Caco-2 (cell line): Measurements from ENCODE around the gene NNT. TPM values are rescaled to one million over a fixed set of nuclear protein-coding genes. Genes with fewer than 3 reads are reported as not detected.

Experiments
- BruUV-seq: library from RNA; stranded (reverse); fragments of 400-500 nt; replicated peaks from 2 replicates; lab custom pipeline; 2021; lab: Mats Ljungman, UMichigan
- CTCF ChIA-PET: fragments of 300-600 bp; sonication (Branson Sonifier 250); formaldehyde crosslinking; loops from one replicate; lab custom pipeline; 2022; ENCODE audit warnings: antibody characterized with exemption; lab: Charles Lee
- POLR2A ChIA-PET: fragments of 300-600 bp; sonication (Branson Sonifier 250); formaldehyde crosslinking; loops from one replicate; lab custom pipeline; 2022; ENCODE audit warnings: antibody characterized with exemption; lab: Charles Lee
- DNase-seq, 2 experiments: peaks; one replicate each; pipeline versions ENCODE4 v3.0.0 to v3.0.0-alpha.2; 2020 to 2022
- H3K27me3 ChIP-seq: replicated peaks from 2 replicates; pipeline ENCODE4 v1.6.0; 2011; ENCODE audit warnings: low read length; ENCODE audit not compliant: control insufficient read depth, insufficient read depth
- H3K36me3 ChIP-seq: 2 replicates; pipeline ENCODE4 v1.5.1; 2011; ENCODE audit warnings: low read length; ENCODE audit not compliant: control insufficient read depth, insufficient read depth
- H3K4me1 ChIP-seq: fragments of 250-450 bp; sonication (Bioruptor Pico); 2 replicates; pipeline ENCODE4 v1.5.1; 2020; ENCODE audit warnings: mild to moderate bottlenecking
- H3K4me3 ChIP-seq: 2 replicates; pipeline ENCODE4 v1.5.1; 2011; ENCODE audit warnings: low read depth, mild to moderate bottlenecking, control low read depth, low read length
- H3K9me3 ChIP-seq: fragments of 250-450 bp; sonication (Bioruptor Pico); 2 replicates; pipeline ENCODE4 v1.5.1; 2020; ENCODE audit warnings: mild to moderate bottlenecking, moderate library complexity
- H3K27ac Mint-ChIP-seq: one replicate; pipeline ENCODE4 v1.8.0; 2022; ENCODE audit warnings: mixed read lengths; ENCODE audit not compliant: unreplicated experiment
- H3K27me3 Mint-ChIP-seq: one replicate; pipeline ENCODE4 v1.8.0; 2022; ENCODE audit warnings: mixed read lengths; ENCODE audit not compliant: insufficient read depth, unreplicated experiment
- H3K36me3 Mint-ChIP-seq: one replicate; pipeline ENCODE4 v1.8.0; 2022; ENCODE audit warnings: mild to moderate bottlenecking, mixed read lengths; ENCODE audit not compliant: insufficient read depth, unreplicated experiment
- H3K4me1 Mint-ChIP-seq: one replicate; pipeline ENCODE4 v1.8.0; 2022; ENCODE audit warnings: low read depth, mixed read lengths; ENCODE audit not compliant: unreplicated experiment
- H3K4me3 Mint-ChIP-seq: one replicate; pipeline ENCODE4 v1.8.0; 2022; ENCODE audit warnings: mild to moderate bottlenecking, moderate library complexity, mixed read lengths; ENCODE audit not compliant: unreplicated experiment
- H3K9me3 Mint-ChIP-seq: one replicate; pipeline ENCODE4 v1.8.0; 2022; ENCODE audit warnings: mixed read lengths; ENCODE audit not compliant: unreplicated experiment
- CTCF ChIP-seq, 2 experiments: fragments of 200-600 bp in 1 of 2; IDR thresholded peaks; 1 replicate in 1 of 2; 2 replicates in 1 of 2; pipeline versions ENCODE4 v1.5.1 to v1.8.0; 2011 to 2022; ENCODE audit warnings: antibody characterized with exemption in 1 of 2, control low read depth in 1 of 2, inconsistent platforms in 1 of 2, low read depth in 1 of 2, low read length in 1 of 2, mild to moderate bottlenecking in 1 of 2, moderate library complexity in 1 of 2; ENCODE audit not compliant: insufficient read depth in 1 of 2, severe bottlenecking in 1 of 2, unreplicated experiment in 1 of 2
- intact Hi-C: fragments of 100-400 bp; cut with micrococcal nuclease; formaldehyde crosslinking; loops from one replicate; pipeline ENCODE4 v1.10.0; 2022; ENCODE audit not compliant: unreplicated experiment
- total RNA-seq: library from RNA; stranded (reverse); gene quantifications from 2 replicates; pipeline ENCODE4 v1.2.3, GENCODE V29; 2022

NNT gene
- total RNA-seq, 1 experiment from 2014 or later = 44.8 TPM

GRCh38 chr5:43643327-43643726 is 40.3 kb downstream of the NNT start:
- Histone ChIP-seq H3K27me3 (no peaks in the 10 kb centered on the region), H3K9me3 (no peaks in the 10 kb centered on the region), H3K4me3 (no peak overlapping the region), H3K4me1 (no peaks in the 10 kb centered on the region), H3K36me3 (no peaks in the 10 kb centered on the region)
- Mint-ChIP-seq H3K4me3 (no peak overlapping the region), H3K27ac (no peak overlapping the region), H3K9me3 (no peaks in the 10 kb centered on the region), H3K4me1 (no peaks in the 10 kb centered on the region), H3K27me3 (no peaks in the 10 kb centered on the region), H3K36me3 (no peaks in the 10 kb centered on the region)
- BruUV-seq = no TSS peak
- CTCF ChIA-PET = no interaction called here
- no peak for TF ChIP-seq CTCF (IDR thresholded peaks at IDR 0.05; ENCODE audit: insufficient read depth in 1 of 2, low read depth in 1 of 2, low read length in 1 of 2, severe bottlenecking in 1 of 2, unreplicated experiment in 1 of 2)
- DNase-seq = no peak
- intact Hi-C loops = no loop called here
- POLR2A ChIA-PET = no interaction called here

- POLR2A ChIA-PET = no interaction called here
- no peaks in the 10 kb centered on the region for H3K36me3 ChIP-seq
- no peaks in the 10 kb centered on the region for H3K27me3 Mint-ChIP-seq
- H3K9me3 ChIP-seq = no peaks in the 10 kb centered on the region
- no peak overlapping the region for H3K4me3 ChIP-seq
- no peaks in the 10 kb centered on the region for H3K27me3 ChIP-seq
- intact Hi-C loops = no loop called here
- no peak overlapping the region for H3K4me3 Mint-ChIP-seq
- no peaks in the 10 kb centered on the region for H3K4me1 Mint-ChIP-seq
- CTCF ChIA-PET = no interaction called here
- no peaks in the 10 kb centered on the region for H3K9me3 Mint-ChIP-seq
- no peak for DNase-seq
- H3K4me1 ChIP-seq = no peaks in the 10 kb centered on the region
- BruUV-seq = no TSS peak
- no peaks in the 10 kb centered on the region for H3K36me3 Mint-ChIP-seq
- no peak for TF ChIP-seq CTCF (IDR thresholded peaks at IDR 0.05; ENCODE audit: insufficient read depth in 1 of 2, low read depth in 1 of 2, low read length in 1 of 2, severe bottlenecking in 1 of 2, unreplicated experiment in 1 of 2)
- H3K27ac Mint-ChIP-seq = no peak overlapping the region
Measured at GRCh38 chr5:43643750-43644149, 40.8 kb downstream of the NNT start.

DNA sequence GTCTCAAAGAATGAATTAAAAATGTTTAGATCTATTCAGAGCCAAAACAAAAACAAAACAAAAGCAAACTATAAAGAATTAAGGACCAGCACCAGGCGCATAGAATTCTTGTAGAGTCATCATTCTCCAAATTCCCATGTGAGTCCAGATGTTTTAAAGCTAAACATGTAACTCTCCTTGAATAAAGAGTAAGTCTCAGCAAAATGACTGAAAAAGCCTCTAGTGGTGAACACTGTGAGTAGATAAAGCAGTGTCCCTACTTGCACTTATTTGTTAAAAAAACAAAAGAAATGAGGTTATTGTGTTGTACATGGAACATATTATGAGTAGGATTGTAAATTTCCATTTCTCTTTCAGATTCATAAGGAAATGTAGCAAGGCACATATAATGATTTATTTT is 44.0 kb downstream of the NNT start:
- BruUV-seq = no TSS peak
- H3K36me3 ChIP-seq = no peaks in the 10 kb centered on the region
- CTCF ChIA-PET = no interaction called here
- H3K4me3 ChIP-seq = no peak overlapping the region
- Mint-ChIP-seq H3K36me3 (no peaks in the 10 kb centered on the region), H3K9me3 (no peaks in the 10 kb centered on the region), H3K4me3 (no peak overlapping the region), H3K4me1 (no peaks in the 10 kb centered on the region), H3K27ac (no peak overlapping the region), H3K27me3 (no peaks in the 10 kb centered on the region)
- POLR2A ChIA-PET = no interaction called here
- no peaks in the 10 kb centered on the region for H3K27me3 ChIP-seq
- TF ChIP-seq CTCF (IDR thresholded peaks at IDR 0.05; ENCODE audit: insufficient read depth in 1 of 2, low read depth in 1 of 2, low read length in 1 of 2, severe bottlenecking in 1 of 2, unreplicated experiment in 1 of 2) = peak; percentile 12 to 16
- no peak for DNase-seq
- H3K4me1 ChIP-seq = no peaks in the 10 kb centered on the region
- H3K9me3 ChIP-seq = no peaks in the 10 kb centered on the region
- intact Hi-C loops = no loop called here
